CD1c-positive myeloid dendritic cell (primary cell): ENCODE results near the gene TRMT61A.

ENCODE experiments used
- DNase-seq: peaks from one replicate; pipeline ENCODE4 v3.0.0-alpha.2; 2016; ENCODE audit errors: extremely low spot score

TRMT61A gene

DNA sequence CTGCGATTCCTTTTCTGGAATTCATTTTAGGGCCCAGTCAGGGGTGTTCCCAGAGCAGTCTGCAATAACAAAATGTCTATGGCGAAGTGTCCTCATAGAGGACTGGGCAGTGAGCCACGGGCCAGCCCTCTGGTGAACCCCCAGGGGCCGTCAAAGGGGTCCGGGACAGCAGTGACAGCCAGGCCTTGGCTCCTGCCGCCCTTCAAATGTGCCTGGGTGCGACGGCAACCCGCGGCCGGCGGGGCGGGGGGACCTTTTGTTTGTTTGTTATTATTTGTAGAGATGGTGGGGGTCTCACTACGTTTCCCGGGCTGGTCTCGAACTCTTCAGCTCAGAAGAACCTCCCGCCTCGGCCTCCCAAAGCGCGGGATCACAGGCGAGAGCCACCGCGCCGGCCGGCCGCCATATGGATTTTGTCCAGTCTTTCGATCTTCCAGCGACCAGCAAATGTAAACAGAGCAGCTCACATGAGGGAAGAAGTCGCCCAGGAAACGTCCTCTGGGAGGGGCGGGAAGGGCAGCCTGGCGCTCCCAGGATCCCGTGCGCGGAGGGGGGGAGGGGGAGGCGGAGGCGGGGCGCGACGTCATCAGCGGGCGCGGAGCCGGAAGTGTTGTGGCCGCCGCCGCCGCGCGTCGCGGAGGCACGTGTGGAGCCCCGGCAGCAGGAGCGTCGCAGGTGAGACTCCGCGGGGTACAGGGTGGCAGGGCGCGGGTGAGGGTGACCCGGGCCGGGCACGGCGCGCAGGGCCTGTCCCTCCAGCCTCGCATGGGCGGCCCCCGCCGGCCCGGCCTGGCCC, at the start of gene TRMT61A:
Gene TRMT61A, plus strand, starts transcription at position 610 of the 796 bp plus-strand sequence. CDS start 783 bp downstream, outside the sequence.
- DNase-seq = peak; percentile 90

GRCh38 chr14:103480595-103480994, 48.4 kb upstream of the TRMT61A start:
- peak; percentile 62 for DNase-seq

GRCh38 chr14:103483600-103483999, 45.4 kb upstream of the TRMT61A start:
- DNase-seq = no peak

DNA sequence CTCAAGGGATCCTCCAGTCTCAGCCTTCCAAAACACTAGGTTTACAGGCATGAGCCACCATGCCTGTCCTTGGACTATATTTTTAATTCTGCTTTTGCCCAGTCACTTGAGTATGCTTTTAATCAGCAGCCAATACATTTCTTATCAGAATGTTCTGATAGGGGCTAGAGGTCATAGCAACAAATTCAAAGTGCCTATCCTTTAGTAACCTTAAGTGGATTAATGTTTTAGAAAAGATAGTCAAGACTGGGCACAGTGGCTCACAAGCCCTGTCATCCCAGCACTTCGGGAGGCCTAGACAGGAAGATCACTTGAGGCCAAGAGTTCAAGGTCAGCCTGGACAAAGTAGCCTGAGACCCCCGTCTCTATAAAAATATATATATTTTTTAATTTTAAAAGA, 43.5 kb upstream of the TRMT61A start:
- no peak for DNase-seq

- no peak for DNase-seq
These were observed 40.9 kb upstream of the TRMT61A start for GRCh38 chr14:103488071-103488470.

GRCh38 chr14:103488960-103489359, 40.0 kb upstream of the TRMT61A start:
- no peak for DNase-seq

DNA sequence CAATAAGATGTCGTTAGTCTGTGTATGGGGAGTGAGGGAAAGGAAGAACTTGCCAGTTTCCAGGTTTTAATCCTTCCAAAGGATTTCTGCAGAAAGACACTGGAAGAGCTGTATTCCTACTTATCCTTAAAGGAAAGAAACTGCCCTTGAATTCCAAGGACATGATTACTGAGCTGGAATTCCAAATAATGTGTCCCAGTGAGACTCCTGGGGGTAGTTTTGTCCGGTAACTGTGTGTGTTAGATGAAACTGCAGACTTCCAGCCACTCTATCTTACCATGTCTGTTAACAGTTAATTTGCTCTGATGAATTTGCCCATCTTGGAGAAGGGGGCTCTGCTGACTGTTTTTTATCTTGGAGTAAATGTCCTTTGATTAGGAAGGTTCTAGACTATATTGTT, 39.4 kb upstream of the TRMT61A start:
- no peak for DNase-seq

DNA sequence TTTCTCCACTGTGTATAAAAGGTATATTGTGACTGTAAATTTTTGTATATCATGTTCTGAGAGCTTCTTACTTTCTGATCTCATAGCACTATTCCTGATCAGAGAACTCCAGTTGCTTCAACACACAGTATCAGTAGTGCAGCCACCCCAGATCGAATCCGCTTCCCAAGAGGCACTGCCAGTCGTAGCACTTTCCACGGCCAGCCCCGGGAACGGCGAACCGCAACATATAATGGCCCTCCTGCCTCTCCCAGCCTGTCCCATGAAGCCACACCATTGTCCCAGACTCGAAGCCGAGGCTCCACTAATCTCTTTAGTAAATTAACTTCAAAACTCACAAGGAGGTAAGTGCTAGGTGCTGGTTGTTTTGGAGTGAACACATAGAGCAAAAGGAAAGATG, 37.3 kb upstream of the TRMT61A start:
- DNase-seq = no peak

DNA sequence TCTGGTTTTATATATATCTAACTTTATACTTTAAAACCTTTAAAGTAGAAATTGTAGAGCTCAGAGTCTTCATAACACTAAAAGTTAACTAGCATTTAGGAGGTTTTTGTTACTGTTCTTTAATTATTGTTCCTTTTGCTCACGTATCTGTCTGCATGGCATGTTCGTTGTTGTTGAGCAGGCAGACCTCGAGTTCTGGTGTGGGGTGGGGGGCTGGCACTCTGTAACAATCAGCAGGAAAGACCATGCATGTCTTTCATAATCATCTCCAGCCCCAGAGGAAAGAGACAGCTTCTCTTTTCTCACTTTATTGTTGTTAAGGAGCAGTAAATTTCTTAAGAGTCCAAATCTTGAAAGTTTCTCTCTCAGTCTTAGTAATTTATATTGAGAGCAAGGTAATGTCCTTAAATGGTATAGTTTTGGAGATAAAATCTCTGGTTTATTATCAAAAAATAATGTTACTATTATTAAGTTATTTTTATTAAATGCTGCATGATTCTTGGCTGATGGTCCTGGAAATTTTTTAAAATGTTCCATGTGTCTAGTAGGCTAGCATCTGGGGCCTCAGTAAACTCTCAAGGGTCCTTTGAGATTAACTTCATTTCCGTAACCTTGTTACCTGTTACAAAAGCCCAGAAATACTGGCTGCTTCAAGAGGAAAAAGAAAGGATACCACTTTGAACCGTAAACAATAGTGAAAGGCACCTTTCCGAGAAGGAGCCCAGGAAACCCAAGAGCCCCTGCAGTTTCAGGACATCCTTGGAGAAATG, 36.7 kb upstream of the TRMT61A start:
- no peak for DNase-seq

- DNase-seq = no peak
These were observed 33.1 kb upstream of the TRMT61A start for GRCh38 chr14:103495854-103496253.

DNA sequence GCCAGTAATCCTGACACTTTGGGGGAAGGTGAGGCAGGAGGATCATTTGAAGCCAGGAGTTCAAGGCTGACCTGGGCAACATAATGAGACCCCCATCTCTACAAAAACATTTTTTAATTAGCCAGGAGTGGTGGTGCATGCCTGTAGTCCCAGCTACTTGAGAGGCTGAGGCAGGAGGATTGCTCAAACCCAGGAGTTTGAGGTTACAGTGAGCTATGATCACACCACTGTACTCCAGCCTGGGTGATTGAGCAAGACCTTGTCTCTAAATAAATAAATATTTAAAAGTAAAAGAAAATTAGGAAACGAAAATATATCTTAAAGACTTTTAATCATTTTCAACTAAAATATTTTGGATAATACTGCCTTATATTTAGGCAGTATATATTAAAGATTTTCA, 32.2 kb upstream of the TRMT61A start:
- no peak for DNase-seq

DNA sequence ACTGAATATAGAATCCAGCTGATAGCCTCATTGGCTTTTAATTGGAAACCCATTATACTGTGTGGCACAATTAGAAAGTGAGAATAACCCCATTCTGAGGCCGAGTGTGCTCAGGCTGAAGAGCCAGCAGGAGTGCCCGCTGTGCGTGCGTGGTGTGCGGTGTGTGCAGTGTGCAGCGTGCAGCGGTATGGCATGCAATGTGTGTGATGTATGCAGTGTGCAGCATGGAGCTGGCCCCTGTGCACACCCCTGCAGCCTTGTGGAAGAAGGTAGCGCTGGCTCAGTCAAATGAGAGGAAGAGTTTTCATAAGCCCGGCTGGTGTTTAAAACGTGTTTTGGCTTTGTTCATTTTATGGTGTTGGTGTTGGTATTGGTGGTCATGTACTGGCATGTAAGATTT, 29.3 kb upstream of the TRMT61A start:
- no peak for DNase-seq

DNA sequence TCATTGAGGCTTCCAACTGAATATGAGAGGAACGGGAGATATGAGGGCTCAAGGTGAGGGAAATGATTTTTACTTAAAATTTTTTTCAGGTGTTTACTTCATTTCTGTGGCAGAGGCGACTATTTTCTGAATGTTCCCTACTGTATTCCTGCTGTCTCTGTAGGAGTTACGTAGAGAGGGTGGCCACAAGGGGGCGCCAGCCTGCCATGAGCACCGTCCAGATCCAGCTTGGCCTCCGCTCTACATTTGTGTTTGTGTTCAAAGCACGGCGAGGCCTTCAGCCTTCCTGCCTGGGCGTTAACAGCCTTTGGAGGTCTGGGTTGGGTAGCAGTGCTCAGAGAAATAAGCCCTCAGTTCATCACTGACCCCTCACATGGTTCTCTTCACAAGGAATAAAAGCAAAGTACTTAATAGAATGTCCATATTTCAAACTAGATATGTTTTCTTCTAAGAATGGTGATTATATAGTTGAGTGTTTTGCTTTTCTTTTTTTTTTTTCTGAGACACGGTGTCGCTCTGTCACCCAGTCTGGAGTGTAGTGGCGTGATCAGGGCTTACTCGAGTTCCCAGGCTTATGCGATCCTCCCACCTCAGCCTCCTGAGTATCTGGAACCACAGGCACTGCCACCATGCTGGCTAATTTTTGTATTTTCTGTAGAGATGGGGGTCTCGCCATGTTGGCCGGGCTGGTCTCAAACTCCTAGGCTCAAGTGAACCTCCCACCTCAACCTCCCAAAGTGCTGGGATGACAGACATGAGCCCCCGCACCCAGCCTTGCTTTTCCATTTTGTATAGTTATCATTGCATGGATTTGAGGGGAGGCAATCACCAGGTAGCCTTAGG, 28.6 kb upstream of the TRMT61A start:
- DNase-seq = peak; percentile 82

DNA sequence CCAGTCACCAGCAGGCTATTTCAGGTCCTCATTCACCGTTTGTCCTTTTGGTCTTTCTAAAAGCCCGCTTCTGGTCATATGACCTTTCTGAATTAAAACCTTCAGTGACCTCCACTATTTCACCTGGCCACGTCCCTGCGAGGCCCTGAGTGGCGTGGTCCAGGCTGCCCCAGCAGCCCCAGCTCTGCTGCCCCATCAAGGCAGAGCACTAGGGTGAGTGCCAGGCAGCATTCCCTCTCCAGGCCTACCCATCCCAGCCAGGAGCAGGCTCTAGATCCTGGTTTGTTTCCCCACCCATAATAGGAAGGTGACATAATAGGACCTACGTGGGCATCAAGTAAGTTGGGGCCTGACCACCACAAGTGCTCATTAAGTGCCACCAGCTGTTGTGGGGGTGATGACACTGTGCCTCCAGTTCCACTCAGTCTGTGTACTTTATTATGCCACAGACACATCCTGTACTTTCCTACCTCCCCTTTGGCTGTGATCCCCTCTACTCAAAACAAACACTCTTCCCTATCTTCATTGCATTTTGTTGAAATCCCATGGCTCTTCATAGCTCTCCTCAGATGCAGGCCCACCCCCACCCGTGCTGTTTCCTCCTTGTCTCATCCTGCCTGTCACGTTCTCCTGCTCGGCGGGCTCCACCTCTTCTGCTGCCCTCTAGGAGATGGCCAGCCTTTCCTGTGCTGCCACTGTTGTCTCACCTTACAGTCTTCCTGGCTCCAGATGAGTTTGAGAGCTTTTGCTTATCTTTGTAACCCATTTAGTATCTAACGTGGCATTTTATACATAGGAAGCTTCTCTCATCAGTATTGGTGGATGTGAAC, 27.7 kb upstream of the TRMT61A start:
- no peak for DNase-seq

DNA sequence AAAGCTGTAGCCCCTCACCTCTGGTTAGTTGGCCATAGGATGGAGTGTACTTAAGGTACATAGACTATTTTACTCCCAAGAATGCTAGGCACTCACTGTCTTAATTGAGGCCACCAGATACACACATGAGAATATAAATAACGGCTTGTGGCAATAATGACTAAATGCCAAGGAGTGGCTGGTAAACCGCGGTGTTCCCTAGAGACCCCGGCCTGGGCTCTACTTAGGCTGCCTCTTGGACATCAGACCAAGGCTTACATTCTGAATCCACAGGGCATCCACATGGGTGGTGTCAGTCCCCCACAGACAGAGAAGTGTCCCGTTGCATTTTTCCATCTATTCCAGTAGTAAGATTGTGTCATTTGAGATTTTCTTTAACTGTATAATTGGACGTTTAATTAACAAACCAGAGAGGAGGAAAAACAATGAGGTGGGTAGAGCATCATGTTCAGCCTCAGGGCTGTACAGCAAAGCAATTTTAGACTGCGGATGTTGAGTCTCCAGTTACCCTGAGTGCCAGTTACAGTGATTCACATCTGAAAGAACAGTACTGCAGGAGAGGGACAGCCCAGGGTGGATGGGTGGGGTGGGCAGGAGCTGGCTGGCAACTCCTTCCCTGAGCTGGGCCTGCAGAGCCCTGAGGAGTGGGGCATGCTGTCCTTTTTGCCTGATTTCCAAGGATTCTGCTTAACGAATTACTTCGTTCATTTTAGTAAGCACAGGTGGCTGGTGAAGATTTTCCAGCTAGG, 26.9 kb upstream of the TRMT61A start:
- DNase-seq = no peak

GRCh38 chr14:103502877-103503276, 26.1 kb upstream of the TRMT61A start:
- DNase-seq = no peak

DNA sequence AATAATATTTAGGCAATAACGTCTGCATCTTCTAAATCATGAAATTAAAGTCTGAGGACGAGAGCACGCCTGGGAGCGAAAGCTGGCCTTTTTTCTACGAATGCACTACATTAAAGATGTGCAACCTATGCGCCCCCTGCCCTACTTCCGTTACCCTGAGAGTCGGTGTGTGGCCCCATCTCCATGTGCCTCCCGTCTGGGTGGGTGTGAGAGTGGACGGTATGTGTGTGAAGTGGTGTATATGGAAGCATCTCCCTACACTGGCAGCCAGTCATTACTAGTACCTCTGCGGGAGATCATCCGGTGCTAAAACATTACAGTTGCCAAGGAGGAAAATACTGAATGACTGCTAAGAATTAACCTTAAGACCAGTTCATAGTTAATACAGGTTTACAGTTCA, 25.7 kb upstream of the TRMT61A start:
- no peak for DNase-seq

DNA sequence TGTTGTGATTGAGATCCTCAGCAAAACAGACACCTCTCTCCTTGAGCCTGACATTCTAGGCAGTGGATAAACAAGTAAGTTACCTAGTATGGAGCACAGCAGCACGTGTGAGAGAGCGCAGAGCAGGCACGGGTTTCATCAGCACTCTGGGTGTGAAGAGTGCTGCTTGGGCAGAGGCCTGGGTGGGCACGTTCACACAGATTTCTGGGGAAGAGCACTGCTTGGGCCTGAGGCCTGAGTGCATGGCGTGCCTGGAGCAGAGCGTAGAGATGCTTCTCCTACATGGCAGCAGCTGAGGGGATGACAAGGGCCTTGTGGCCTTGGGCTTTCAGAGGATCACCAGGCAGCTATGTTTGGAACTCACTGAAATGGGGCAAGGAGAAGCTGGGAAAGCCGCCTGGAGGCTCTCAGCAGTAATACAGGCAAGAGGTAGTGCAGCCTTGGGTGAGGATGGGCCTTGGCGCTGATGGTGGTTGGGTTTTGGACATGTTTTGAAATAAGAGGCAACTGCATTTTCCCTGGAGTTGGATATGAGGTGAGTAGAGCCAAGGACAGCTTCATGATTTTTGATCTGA, 23.9 kb upstream of the TRMT61A start:
- no peak for DNase-seq

DNA sequence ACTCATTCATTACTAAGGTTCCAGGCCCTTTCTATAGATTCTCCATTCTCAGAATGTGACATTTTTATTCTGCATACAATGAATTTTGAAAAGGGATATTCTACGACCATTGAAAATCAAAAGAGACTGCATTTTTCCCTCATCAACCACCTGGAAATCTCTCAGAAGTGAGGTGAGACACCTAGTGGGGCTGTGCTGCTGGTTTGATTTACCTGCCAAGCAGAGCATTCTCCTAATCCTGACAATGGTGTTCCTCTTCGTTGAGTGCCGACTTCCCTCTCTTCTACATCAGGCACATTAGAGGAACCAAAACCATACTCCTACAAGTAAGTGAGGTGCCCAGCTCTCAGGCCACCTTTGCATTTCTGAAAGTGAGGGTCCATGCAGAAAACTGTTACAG, 21.2 kb upstream of the TRMT61A start:
- DNase-seq = peak; percentile 30
